GM18861 (cell line): Measurements from ENCODE around the gene MELK.

Experiments
- ATAC-seq: cut with Tn5 transposase; IDR thresholded peaks from one replicate; pipeline ENCODE4 v1.9.1; 2021; ENCODE audit not compliant: unreplicated experiment

Gene MELK

GRCh38 chr9:36576866-36577265 is 4.2 kb downstream of the MELK start:
- no peak for ATAC-seq

- ATAC-seq: no peak
These were observed 12.1 kb downstream of the MELK start for GRCh38 chr9:36584620-36585460.

- ATAC-seq: no peak
These were observed 17.5 kb downstream of the MELK start for GRCh38 chr9:36590231-36590630.

GRCh38 chr9:36592801-36593583 is 20.3 kb downstream of the MELK start:
- ATAC-seq: no peak

DNA sequence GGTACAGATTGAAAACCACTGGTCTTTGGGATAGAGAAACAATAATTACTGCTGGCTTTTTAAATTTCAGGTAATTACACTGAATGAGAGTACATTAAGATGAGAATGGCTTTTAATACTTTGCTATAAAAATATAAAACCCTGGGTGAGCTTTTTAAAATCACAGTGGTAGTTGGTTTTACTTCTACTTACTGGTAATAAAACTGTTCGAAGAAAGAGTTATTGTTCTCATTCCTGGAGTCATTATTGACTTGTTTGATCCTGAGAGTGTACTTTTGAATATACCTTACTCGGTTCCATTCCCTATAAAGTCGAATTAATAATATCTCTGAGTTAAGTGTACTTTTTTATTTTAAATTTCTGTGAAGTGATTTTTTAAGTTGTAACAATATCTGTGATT is 21.5 kb downstream of the MELK start:
- ATAC-seq: no peak

GRCh38 chr9:36597412-36598178 is 24.9 kb downstream of the MELK start:
- peak; percentile 62 for ATAC-seq

GRCh38 chr9:36598273-36598672 is 25.6 kb downstream of the MELK start:
- no peak for ATAC-seq

GRCh38 chr9:36603006-36603405 is 30.3 kb downstream of the MELK start:
- no peak for ATAC-seq

DNA sequence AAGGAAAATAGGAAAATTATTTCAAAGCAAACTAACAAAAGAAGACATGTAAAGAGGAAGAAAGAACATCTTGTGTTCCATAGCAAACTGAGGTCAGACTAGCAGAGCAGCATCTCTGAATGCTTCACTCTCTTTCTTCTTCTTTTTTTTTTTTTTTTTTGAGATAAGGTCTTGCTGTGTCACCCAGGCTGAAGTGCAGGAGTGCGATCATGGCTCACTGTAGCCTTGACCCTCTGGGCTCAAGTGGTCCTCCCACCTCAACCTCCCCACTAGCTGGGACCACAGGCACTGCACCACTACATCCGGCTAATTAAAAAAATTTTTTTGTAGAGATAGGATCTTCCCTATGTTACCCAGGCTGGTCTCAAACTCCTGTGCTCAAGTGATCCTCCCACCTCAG is 36.6 kb downstream of the MELK start:
- ATAC-seq: no peak

DNA sequence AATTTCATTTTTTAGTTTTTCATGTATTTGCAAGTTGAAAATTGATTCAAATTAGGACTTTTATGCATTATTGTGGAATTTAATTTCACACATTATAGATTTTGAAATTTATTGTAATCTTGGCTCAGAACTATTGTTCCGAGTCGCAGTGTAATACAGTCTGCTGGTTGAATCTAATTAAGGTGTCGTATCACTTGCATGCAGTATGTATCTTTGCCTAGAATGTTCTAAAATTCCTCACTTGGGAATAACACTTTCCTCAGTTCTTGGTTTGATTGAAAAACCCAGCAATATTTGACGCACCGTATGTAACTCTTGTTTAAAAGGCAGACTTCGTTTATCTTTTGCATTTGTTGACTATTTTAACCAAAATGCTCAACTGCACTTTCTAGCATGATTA is 49.4 kb downstream of the MELK start:
- no peak for ATAC-seq

GRCh38 chr9:36623280-36623679 is 50.6 kb downstream of the MELK start:
- no peak for ATAC-seq

DNA sequence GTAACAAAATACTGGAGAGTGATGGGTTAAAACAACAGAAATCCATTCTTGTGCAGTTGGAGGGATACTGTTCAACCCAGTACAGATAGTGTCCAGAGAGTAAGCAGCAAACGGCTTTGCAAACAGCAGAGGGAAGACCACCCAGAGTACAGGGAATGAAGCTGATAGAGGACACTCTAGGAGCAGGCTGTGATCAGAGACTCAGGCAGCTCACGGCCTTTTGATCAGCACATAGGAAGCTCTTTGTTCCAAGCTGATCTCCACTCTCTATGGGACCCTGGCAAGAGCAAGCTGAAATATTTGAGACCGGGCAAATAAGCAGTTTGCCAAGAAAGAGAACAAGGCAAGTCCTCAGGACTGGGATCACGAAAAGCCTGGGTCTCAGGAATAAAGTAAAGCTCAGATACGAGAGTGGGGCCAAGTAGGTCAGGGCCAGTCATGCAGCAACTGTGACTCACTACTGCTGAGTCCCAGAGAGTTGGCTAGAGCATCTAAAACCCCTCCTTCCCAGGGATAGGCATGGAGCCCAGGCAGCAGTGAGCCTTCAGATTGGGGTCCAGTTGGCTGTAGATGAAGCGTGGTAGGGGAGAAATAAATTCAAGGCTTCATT is 52.4 kb downstream of the MELK start:
- no peak for ATAC-seq

- ATAC-seq: no peak
These were observed 60.2 kb downstream of the MELK start for GRCh38 chr9:36632892-36633291.

DNA sequence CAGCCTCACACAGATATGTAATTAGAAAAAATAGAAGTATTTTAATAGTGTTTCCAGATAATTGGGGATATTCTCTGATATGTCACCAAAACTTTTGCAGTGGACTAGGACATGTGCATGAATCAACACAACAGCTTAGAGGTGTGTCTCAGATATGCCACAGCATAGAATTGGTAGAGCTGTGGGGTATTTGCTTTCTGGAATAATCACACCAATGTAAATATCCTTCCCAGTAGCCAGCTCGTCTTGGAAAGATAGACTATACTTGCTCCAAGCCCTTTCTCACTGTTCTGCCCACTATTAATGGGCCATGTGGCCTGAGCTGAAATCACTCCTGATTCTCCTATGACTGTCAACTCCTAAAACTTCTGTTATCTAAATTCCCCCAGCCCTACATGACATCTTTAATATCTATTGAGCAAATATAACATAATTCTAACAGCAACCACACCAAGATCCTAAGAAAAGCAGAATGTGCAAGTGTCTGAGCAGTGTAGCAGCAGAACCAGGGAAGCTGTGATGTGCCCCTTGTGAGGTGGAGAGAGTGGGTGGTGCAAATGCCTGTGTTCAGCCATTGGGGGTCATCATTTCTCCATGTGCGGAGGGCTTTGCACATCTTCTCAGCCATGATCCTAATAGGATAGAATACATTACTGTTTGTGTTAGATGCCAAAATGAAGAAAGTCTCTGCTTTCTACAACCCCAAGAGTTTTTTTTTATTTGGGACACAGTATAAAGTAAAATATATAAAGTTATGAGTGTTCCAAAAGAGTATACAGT is 65.0 kb downstream of the MELK start:
- ATAC-seq: no peak

DNA sequence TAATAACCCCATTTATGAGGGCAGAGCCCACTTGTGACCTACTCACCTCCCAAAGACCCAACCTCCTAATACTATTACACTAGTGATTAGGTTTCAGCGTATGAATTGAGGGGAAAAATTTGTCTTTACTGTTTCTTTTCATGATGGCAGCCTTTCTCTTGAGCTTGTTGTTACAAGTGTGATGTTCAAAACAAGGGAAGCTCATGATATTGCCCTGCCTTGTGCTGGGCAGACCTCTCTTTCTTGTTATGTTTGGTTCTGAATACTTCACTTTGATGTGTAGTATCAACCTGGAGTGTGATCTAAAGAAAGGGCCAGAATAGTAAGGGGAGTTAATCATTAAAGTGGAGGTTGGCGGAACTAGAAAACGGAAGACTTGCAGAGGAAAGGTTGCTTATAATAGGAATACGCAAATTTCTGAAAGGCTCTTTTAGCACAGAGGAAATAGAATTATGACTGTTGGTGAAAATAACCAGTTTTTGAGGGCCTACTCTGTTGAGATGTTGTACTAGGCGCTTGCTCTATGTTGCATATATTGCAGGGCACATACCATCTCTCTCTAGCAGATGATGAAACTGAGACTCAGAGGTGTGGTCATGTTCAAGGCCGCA is 68.2 kb downstream of the MELK start:
- ATAC-seq: peak; percentile 56

DNA sequence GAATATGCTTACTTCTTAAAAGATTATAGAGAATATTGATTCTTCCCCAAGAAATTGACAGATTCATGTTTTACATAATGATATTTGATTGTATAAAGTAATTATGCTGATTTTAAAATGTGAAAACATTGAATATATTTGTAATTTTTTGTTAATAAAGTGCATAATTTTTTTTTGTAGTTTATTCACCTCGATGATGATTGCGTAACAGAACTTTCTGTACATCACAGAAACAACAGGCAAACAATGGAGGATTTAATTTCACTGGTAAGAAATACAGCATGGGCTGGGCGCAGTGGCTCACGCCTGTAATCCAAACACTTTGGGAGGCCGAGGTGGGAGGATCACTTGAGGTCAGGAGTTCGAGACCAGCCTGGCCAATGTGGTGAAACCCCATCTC is 70.1 kb downstream of the MELK start:
- no peak for ATAC-seq

- no peak for ATAC-seq
These were observed 84.1 kb downstream of the MELK start for GRCh38 chr9:36656842-36657241.

GRCh38 chr9:36659500-36659899 is 86.8 kb downstream of the MELK start:
- no peak for ATAC-seq

- ATAC-seq: no peak
These were observed 92.1 kb downstream of the MELK start for GRCh38 chr9:36664806-36665205.

DNA sequence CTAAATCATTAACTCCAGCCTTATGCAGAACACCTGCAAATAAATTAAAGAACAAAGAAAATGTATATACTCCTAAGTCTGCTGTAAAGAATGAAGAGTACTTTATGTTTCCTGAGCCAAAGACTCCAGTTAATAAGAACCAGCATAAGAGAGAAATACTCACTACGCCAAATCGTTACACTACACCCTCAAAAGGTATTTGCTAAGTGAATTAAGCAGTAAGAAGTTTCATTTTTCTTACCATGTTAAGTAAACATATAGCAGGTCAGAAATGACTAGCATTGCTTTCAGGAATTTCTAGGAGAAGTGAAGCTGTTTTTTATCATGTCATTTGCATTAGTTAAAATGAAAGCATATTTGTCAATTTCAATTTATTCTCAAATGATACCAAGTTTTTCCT is 92.7 kb downstream of the MELK start:
- no peak for ATAC-seq
